Stimulated activated CD8-positive, alpha-beta memory T cell treated with anti-CD3 and anti-CD28 coated beads, Interleukin-12 subunit alpha, Interleukin-12 subunit beta, amount 100 ng/mL, for 24 hours (primary cell): ENCODE data around the gene BRD4.
"Not testable (repeated sequence)": the region's sequence is repeated elsewhere in the genome, so short reads cannot be mapped to it uniquely, and the experiment has no call there.

ENCODE experiments used
- DNase-seq: peaks from one replicate; pipeline ENCODE4 v3.0.0-alpha.2; 2020; ENCODE audit errors: extremely low read depth

The BRD4 gene

DNA sequence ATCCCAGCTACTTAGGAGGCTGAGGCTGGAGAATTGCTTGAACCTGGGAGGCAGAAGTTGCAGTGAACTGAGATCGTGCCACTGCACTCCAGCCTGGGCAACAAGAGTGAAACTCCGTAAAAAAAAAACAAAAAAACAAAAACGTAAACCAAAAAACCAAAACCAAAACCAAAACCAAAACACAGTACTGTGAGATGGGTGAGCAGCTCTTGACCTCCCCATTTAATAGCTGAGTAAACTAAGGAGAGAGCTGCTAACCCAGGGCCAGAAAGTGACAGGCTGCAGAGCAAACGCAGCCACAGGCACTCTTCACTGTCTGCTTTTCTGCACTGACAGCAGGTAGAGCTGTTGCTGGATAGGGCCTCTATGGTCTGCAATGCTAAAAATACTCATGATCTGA, 27.7 kb upstream of the BRD4 start:
- not testable (repeated sequence) for DNase-seq

DNA sequence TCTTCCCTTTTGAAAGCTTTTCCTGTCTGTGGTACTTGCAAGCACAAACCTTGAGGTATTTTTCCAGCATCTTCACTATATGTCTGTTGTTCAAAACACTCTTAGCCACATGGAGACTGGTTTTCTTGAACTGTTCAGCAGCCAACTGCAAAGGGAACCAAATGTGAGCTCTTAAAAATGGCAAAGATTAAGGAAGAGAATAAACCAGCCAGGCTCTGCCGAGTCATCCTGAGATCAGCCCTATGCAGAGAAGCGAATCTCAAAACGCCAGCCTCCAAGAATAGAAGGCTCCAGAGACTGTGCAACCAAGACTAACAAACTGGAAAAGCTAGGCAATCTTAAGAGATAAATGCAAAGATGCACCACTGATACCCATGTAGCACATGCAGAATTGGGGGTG, 26.6 kb upstream of the BRD4 start:
- DNase-seq: no peak

DNA sequence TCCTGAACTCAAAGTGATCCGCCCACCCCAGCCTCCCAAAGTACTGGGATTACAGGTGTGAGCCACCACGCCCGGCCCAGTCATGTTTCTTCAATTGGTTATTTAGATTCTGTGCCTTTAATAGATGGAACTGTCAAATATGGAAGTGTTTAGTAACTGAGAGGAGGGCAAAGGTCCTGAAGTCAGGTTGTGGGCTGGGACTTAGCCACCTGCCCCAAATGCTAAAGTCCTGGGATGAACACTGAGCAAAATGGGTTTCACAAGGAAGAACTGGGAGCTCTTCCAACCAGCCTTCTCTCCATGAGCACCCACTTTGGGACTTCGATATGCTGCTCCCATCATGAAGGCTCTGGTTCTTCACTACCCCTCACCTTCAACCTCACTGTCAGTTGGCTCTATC, 25.6 kb upstream of the BRD4 start:
- DNase-seq: no peak

DNA sequence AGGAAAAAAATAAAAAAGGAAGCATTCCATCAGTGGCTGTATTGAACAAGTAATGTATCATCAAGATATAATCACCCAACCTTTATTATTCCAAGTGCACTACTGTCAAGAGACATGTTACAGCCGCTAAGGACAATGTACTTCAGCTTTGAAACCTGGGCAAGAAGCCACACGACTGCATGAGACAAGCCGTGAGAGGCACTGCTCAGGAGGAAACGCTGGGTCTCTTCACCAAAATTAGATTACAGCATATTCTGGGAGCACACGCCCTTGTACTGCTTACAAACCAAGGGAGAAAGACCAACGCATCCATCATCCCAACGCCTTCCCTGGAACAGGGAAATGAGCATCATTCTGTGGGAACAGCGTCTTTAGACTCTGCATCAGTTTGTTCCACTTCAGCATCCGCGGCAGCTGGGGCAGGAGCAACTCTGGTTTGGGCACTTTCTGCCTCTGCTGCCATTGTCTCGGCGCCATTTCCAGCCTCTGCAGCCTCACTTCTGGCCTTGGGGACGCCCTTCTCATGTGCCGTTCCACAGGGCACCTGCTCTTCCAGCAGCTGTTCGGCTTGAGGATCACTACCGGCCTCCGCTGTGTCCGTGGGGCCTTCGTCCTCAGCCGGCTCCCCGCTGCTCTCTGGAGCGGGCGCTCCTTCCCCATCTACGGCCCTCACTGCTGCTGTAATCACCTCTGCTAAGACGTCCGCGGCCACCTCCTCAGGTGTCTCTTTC, 22.4 kb upstream of the BRD4 start:
- DNase-seq: no peak

DNA sequence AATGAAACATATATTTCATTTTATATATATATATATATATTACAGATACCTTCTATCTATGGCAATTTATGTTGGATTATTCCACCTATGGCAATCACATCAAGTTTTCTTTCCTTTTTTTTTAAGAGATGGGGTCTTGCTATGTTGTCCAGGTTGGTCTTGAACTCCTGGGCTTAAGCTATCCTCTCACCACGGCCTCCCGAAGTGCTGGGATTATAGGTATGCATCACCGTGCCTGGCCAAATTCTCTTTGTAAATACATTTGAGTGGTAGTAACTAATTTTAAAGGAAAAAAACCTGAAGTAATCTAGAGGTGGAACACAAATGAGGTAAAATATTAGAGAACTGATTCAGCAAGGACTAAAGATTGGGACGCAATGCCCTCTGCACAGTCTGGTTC, 21.6 kb upstream of the BRD4 start:
- no peak for DNase-seq

DNA sequence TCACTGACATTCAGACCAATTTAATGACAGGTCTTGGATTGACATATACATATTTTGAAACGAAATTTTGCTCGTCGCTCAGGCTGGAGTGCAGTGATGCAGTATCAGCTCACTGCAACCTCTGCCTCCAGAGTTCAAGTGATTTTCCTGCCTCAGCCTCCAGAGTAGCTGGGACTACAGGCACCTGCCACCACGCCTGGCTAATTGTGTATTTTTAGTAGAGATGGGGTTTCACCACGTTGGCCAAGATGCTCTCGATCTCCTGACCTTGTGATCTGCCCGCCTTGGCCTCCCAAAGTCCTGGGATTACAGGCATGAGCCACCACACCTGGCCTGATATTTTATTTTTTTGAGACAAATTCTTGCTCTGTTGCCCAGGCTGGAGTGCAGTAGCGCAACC, 20.2 kb upstream of the BRD4 start:
- not testable (repeated sequence) for DNase-seq

DNA sequence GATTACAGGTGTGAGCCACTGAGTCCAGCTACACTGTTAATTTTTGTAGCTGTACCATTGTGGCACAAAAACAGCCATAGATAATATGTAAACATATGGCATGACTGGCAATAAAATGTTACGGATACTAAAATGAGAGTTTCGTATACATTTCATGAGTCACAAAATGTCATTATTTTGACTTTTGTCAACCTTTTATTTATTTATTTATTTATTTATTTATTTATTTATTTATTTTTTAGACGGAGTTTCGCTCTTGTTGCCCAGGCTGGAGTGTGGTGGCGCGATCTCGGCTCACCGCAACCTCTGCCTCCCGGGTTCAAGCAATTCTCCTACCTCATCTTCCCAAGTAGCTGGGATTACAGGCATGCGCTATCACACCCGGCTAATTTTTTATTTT, 9.0 kb upstream of the BRD4 start:
- DNase-seq: not testable (repeated sequence)

DNA sequence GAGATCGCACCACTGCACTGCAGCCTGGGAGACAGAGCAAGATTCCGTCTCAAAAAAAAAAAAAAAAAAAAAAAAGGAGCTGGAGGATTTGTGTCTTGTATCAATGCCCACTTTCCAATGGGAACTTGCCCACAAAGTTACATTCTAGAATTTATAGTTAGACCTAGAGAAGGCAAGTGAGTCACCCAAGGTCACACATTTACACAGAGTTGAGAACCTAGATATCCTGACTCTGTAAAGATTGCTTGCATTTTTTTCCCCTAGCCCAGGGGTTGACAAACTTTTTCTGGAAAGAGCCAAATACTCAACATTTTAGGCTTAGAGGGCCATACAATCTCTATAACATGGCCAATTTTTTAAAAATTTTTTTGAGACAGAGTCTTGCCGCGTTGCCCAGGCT, 7.7 kb upstream of the BRD4 start:
- no peak for DNase-seq

DNA sequence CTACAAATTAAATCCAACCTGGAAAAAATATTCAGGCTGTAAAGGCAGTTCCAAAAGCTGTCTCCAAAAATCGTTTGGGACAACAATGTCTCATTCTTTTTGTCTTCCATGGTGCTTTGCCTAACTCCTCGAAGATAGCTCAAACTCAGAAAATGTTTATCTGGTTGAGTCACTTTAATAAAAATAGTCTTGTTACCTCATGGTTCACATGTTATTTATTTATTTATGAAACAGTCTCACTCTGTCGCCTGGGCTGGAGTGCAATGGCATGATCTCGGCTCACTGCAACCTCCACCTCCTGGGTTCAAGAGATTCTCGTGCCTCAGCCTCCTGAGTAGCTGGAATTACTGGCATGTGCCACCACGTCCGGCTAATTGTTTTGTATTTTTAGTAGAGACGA, 4.9 kb upstream of the BRD4 start:
- DNase-seq: no peak

DNA sequence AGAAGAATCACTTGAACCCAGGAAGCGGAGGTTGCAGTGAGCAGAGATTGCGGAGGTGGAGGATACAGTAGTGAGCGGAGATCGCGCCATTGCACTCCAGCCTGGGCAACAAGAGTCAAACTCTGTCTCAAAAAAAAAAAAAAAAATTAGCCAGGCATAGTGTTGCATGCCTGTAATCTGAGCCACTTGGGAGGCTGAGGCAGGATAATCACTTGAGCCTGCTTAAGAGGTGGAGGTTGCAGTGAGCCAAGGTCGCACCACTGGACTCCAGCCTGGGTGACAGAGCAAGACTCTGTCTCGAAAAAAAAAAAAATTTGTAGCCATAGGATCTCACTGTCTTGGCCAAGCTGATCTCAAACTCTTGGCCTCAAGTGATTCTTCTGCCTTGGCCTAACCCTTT, 3.7 kb upstream of the BRD4 start:
- not testable (repeated sequence) for DNase-seq

DNA sequence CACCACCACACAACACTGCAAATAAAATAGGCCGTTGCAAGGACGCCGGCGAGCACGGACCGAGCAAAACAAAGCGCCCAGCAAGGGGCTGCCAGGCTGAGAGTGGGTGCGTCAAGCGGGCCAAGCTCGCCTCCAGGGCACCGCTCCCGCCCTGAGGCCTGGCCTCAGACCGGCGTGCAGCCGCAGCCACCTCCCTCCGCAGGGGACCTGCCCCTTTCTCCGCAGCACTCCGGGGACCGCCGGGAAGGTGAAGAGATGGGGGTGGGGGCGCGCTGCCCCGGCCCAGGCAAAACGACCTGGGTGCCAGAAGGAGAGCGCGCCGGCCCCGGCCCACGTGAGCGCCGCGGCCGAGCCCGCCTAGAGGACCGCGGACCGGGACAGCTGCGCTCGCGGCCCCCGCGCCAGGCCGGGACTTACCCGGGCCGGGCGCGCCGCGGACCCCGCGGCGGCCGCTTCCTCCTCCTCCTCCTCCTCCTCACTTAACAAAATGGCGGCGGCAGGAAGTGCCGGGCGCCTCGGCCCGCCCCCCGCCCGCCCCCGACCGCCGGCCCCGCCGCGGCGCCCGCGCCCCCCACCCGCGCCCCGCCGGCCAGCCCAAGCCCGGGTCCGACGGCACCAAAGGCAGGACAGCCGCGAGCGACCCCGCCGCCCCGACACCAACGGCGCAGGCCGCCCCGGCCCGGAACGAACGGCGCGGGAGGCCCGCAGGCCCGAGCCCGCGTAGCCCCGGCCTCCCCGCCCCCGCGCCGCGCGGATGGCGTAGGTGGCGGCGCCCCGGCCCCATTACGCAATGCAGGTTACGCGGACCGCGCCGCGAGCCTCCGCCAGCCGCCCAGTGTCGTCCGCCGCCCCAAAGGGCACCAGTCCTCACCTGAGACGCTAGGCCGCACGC, 674 bp downstream of the BRD4 start:
- DNase-seq: peak; percentile 28

DNA sequence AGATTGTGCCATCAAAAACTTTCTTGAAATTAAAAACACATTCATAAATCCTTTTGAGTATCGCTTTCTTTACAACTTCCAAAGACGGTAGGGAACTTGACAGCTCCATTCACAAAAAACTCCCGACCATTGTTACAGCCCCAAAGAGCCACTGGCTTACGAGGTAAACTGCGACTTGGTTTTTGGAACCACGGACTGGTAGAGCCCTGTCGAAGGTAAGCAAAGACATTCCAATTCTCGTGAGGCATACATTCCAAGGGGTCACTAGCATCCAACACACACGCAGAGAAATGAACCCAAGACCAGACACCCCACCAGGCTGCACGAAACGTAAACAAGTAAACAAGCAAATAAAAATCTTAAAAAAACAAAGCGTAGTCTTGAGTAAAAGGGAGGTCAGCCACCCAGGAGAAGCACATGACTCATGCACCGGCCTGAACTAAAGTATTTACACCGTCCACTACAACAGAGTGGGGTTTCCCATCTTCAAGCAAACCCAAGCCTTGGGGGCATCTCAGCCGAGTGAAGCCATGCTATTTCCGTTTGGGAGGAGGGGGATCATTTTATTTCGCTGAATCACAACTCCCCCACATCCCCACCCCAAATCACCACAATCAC, 1.4 kb downstream of the BRD4 start:
- no peak for DNase-seq

DNA sequence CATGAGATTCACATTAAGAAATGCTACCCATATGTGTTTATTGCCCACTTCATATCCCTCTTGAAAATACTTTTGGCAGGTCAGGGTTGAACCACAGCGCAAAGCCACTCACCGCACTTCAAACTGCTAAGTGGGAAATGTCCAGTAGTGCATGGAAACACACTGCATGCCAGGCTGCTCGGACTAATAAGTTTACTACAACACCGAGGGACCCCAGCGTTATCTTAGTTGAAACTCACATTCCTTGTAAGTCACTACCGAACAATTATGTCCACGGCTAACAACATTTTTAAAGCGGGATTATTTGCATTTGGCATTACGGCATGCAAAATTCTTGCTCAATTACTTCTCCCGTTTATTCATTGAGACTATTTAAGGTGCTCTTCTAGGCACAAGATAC, 4.0 kb downstream of the BRD4 start:
- DNase-seq: no peak

DNA sequence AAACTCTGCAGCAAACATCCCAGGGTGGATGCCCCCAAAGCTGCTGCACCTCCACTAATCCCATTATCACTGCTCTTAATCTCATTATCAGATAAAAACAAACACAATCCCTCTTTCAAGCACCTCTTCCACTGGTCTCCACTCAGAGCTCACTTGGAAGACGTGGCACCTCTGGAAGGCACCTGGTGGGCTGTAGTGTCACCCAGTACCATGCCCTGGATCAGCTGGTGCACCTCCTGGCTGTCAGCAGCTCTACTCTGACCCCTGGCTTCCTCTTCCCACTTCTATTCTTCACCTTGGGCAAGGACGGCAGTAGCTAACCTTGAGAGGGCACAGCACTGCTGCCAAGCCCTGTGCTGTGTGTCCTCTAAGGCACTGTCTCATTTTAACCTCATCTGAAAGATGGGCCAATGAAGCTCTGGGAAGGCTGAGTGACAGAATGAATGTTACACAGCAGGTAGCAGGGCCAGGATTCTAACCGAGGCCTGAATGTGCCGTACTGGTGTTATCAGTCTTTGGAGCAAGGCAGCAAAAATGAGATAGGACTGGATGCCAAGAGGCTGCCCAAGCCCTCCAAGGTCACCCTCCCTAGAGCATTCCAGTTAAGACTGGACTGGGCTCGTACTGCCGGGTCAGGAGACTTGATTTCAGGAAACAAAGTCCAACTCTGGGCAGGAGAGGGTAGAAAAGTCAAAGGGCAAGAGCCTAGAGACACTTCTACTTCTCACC, 7.4 kb downstream of the BRD4 start:
- no peak for DNase-seq

DNA sequence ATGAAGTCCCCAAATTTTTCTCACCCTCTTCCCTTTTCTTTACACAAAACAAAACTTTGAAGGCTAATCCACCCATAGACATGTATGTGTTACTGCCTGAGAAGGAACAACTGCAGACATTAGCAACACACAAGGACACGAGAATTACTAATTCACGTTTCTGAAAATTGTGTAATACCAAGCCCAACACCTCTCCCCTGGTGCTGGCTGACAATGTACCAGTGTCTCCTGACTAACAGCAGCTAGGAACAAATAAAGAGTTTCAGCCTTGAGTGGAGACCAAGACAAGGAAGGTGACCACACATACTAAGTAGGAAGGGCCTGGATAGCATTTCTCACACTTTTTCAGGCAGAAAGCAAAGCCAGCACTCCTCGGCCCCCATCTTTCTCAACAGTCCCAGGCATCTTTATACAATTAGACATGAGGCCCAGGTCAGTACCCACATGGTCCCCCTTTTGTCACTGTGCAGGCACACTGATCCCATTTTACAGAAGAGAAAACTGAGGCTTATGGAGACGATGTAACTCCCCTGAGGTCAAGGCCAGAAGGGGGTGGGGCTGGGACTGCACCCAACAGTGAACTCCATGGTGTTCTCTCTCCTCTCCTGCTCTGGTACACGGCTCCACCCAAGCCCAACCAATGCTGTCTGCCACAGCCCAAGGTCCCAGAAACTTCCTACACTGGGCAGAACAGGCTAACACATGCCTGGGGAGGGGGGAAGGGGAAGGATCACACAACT, 8.7 kb downstream of the BRD4 start:
- no peak for DNase-seq

DNA sequence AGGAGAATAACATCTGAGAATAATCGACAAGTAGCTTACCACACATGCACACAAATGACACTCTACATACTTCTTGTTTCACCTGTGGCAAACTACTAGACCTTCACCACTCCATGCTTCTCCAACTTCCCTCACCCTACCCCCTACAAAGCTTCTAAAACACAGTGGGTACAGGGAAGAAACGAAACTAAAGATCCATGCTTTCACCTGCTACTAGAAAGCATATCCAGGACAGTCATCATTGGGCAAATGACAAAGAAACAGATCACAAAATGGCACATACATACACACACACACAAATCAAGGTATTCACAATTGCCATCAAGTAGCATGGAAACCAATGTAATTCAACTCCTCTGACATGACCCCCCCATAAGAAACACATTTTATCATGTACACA, 10.6 kb downstream of the BRD4 start:
- no peak for DNase-seq

DNA sequence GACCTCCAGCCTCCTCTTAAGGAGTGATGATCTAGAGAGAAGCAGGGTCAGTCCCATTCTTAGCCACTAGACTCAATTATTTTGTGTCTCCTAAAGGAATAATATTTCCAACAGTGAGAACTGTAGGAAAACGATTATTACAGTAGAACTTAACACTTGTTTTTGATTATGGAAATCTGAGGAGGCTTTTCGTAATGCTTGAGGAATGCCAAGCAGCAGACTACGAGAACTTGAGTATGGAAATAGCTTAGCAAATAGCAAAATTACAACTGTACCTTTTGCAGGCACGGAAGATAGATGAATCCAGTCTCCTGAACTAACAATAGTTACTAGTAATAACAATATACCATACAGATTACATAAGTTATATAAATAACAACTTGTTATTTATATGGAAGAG, 12.2 kb downstream of the BRD4 start:
- DNase-seq: no peak

DNA sequence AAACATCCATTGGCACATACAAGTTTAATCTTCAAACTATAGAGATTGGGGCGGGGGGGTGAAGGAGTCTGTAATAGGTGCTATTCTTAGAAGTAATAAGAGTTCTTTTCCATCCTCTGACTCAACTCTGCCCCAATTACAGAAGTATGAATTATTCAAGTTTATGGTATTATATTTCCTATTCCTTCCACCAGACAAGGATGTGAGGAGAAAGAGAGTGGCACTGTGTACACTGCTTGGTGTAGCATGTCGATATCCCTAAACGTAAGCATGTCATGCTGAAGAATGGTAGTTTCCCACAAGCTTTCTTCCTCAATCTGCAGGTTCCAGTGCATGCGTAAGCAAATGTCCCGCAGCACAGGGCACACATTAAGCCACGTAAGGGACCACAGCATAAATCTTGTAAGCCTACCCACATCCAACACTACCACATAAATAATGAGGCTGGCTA, 14.1 kb downstream of the BRD4 start:
- DNase-seq: no peak

DNA sequence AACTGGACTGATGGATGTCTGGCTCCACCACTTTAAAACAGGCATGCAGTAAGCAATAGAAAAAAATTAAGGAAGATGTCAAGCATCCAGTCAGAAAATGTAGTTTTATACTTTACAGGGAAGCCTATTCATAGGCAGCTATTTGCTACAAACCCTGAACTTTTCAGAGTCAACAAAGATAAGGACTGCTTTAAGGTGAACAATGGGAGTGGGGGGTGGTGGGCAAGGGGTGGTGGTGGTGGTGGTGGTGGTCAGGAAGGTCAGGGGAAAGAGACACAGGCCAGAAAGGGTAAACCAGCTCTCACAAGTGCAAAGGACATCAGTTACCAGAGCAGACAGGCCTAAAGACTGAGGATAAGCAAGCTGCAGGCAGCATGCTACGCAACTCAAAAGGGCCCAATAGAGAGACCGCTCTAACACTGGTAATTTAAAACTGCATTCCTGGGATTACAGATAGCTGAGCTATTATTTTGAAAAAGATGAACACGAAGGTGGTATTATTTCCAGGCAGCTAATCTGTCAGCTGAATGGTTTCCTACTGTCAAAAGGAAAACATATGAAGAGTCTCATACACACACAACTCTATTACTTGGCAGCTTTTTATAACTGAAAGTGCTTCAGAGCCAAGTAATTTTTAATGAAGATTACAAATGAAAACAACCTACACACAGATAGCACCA, 14.8 kb downstream of the BRD4 start:
- DNase-seq: no peak

DNA sequence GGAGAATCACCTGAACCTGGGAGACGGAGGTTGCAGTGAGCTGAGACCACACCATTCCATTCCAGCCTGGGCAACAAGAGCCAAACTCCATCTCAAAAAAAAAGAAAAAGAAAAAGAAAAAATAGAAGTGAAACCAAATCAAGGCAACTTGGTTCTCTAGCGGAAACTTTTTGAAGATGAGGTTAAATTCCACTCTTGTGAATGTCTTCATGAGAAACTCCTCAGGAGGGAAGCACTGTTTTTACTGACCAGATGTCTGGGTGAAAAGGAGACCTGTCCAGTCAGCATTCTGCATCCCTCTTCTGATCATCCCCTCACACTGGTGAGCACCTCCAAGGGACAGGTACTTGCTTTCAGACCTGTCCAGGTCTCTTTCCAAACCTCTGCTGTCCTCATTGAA, 15.8 kb downstream of the BRD4 start:
- DNase-seq: no peak

DNA sequence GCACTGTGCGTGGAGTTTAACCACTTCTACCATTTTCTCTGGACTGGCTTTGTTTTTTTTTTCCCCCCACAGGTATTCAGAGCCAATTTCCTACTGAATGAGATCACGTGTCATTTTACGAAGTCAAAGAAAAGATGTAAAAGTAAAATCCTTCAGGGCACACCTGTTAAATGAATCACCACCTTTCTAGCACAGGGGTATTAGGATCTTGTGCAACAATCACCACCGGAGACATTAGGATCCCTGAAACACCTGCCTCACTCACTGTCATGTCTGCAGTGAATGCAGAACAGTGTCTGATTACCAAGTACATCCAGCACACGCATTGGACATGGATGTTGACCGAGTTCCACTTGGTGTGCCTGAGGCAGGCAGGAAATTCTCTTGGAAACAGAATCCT, 17.2 kb downstream of the BRD4 start:
- no peak for DNase-seq
